Brain pericyte (primary cell): ENCODE measurements around the gene FOXO3.

Source experiments
- DNase-seq: peaks from one replicate; pipeline ENCODE4 v3.0.0-alpha.2; 2012; ENCODE audit warnings: low read depth, low spot score

FOXO3 gene

GRCh38 chr6:108574457-108575141 is 13.9 kb downstream of the FOXO3 start:
- no peak for DNase-seq

GRCh38 chr6:108575905-108576494 is 15.3 kb downstream of the FOXO3 start:
- no peak for DNase-seq

- no peak for DNase-seq
These were observed 16.0 kb downstream of the FOXO3 start for GRCh38 chr6:108576709-108577108.

GRCh38 chr6:108578166-108578565 is 17.4 kb downstream of the FOXO3 start:
- no peak for DNase-seq

GRCh38 chr6:108578595-108579327 is 18.0 kb downstream of the FOXO3 start:
- no peak for DNase-seq

- no peak for DNase-seq
These were observed 18.6 kb downstream of the FOXO3 start for GRCh38 chr6:108579328-108579721.

- DNase-seq, result no peak
These were observed 19.9 kb downstream of the FOXO3 start for GRCh38 chr6:108580646-108581045.

GRCh38 chr6:108581237-108581931 is 20.7 kb downstream of the FOXO3 start:
- DNase-seq, result no peak

- no peak for DNase-seq
These were observed 21.3 kb downstream of the FOXO3 start for GRCh38 chr6:108581932-108582475.

- DNase-seq, result no peak
These were observed 21.9 kb downstream of the FOXO3 start for GRCh38 chr6:108582618-108583017.

GRCh38 chr6:108584323-108584722 is 23.6 kb downstream of the FOXO3 start:
- DNase-seq, result no peak

GRCh38 chr6:108585359-108585758 is 24.6 kb downstream of the FOXO3 start:
- DNase-seq, result no peak

GRCh38 chr6:108585921-108586536 is 25.3 kb downstream of the FOXO3 start:
- no peak for DNase-seq

- DNase-seq, result no peak
These were observed 26.7 kb downstream of the FOXO3 start for GRCh38 chr6:108587258-108588059.

GRCh38 chr6:108588586-108588985 is 27.9 kb downstream of the FOXO3 start:
- peak; percentile 59 for DNase-seq

- DNase-seq, result no peak
These were observed 28.6 kb downstream of the FOXO3 start for GRCh38 chr6:108589244-108589791.

GRCh38 chr6:108591040-108591816 is 30.5 kb downstream of the FOXO3 start:
- DNase-seq, result no peak

GRCh38 chr6:108592371-108593337 is 31.9 kb downstream of the FOXO3 start:
- DNase-seq, result no peak
